ENCODE data around the gene STAC3. TPM values are rescaled to one million over a fixed set of nuclear protein-coding genes. Genes with fewer than 3 reads are reported as not detected.
A peak's percentile ranks its signal among the peaks of the same experiment; 100 is the strongest.

STAC3 gene
- total RNA-seq, 6 experiments from 2014 or later: 0.21 to 1.1 (median 0.58) TPM

DNA sequence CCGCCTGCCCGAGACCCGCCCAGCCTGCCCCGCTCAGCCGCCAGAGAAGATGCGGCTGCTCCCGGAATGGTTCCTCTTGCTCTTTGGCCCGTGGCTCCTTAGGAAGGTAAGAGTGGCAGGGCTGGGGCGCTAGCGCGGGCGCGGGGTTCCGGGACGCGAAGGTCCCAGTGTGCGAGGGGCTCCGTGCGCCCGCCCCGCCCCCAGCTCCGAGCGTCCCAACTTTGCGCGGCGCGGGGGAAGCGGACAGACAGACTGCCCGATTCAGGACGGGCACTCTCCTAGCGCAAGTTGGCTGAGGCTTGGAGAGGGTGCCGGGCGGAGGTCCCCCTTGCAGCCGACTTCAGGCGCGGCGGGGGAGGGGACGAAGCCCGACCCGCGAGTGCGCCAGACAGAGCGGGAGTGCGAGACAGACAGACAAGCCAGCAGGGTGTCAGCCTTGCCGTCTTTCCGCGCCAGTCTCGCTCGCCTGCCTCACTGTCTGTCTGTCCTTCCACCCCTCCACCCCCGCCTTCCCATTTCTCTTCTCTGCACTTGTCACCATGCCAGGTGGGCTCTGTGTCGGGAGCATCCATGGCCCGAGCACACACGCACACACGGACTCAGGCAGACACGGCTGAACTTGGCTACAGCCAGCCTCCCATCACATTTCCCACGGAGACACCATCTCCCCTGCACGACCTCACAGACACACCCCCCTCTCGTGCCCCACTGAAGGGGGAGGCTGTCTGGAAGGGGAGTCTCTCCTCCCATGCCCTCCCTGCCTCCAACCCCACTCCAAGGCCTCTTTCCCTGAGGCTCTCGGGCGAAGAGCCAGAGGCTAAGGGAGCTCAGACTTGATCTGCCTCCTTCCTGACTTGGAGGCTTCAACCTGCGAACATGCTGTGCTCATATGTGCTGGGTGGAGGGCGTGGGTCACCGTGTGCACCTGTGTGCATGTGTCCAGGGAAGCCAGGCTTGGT lies 33.8 kb downstream of the STAC3 start:
- Mint-ChIP-seq H3K9me3 (no peaks in the 10 kb centered on the region), H3K36me3 (ENCODE audit: low read depth) (0 out of 2 replicates have a peak, but pooled peaks cover 9% of the 10 kb centered on the region), H3K27ac (peak overlapping the region; percentile 16; the same call in 1 of the 2 replicates), H3K4me3 (peak overlapping the region; percentile 79), H3K4me1 (ENCODE audit: low read depth) (peaks cover 44% of the 10 kb centered on the region), H3K27me3 (ENCODE audit: insufficient read depth) (peaks cover 51% of the 10 kb centered on the region)
- TF ChIP-seq CTCF (IDR thresholded peaks at IDR 0.05): no peak
- DNase-seq: peak; percentile 24

DNA sequence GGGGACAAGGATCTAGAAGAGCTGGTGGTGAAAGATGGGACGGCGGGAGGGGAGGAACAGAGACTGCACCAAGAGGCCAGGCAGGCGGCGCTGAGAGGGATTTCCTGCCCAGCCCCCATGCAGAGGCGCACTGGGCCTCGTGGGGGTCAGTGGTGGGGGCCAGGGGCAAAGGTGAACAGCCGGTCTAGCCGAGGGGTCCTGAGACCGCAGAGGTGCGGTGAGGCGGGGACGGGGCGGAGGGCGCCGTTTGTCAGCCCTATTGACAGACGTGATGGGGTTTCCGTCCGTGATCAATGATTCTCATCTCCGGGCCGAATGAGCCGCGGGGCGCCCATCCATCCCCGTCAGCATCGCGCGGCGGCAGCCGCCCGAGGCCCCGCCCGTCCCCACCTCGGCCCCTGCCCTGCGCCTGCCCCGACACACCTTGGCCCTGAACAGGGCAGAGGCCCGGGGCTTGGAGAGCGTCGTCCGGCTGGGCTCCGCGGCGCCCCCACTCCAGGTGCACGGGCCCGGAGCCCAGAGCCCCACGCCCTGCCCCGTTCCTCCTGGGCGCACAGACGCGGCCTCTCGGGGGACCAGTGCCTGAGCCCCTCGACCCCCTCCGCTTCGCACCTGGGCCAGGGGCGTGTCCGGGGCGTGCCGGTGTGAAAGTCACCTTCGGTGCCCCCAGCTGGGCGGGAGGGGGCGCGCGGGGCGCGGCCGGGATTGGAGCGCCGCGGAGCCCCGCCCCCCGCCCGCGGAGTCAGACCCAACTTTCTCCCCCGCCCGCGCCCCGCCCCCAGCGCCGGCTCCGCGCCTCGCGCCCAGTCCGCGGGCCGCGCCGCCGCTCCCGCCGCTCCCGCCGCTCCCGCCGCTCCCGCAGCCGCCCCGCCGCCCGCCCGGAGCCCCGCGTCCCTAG lies 34.7 kb downstream of the STAC3 start, which contains the start of gene NXPH4:
TSS of gene NXPH4 (plus strand) at position 781 of the 898 bp plus-strand sequence. CDS start 176 bp downstream, outside the sequence.
- Mint-ChIP-seq H3K27ac (peak within 1 kb of the TSS; percentile 39), H3K4me3 (peak within 1 kb of the TSS; percentile 79), H3K9me3 (no peaks in the 10 kb centered on the region), H3K4me1 (ENCODE audit: low read depth) (peaks cover 44% of the 10 kb centered on the region), H3K36me3 (ENCODE audit: low read depth) (0 out of 2 replicates have a peak, but pooled peaks cover 9% of the 10 kb centered on the region), H3K27me3 (ENCODE audit: insufficient read depth) (peaks cover 45% of the 10 kb centered on the region)
- DNase-seq: no peak
- TF ChIP-seq CTCF (IDR thresholded peaks at IDR 0.05): no peak

DNA sequence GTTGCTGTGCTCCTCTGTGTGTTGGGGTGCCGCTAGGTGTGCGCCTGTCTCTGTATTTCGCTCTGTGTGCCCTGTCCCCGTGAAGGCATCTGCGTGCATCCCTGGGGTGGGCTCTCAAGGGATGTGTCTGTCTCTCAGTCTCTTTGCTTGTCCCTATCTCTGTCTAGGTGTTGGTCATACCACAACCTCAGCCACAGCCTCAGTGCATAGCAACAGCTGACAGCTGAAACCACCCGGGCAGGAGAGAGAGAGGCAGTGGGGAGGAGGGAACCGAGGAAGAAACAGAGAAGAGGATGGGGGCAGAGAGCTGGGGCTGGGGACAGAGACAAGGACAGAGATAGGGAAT lies 35.3 kb downstream of the STAC3 start:
- Mint-ChIP-seq H3K36me3 (ENCODE audit: low read depth) (0 out of 2 replicates have a peak, but pooled peaks cover 9% of the 10 kb centered on the region), H3K4me3 (peak overlapping the region; percentile 68), H3K4me1 (ENCODE audit: low read depth) (peaks cover 44% of the 10 kb centered on the region), H3K27ac (peak overlapping the region; percentile 39), H3K27me3 (ENCODE audit: insufficient read depth) (peaks cover 39% of the 10 kb centered on the region), H3K9me3 (no peaks in the 10 kb centered on the region)
- no peak for TF ChIP-seq CTCF (IDR thresholded peaks at IDR 0.05)
- peak; percentile 17 for DNase-seq

DNA sequence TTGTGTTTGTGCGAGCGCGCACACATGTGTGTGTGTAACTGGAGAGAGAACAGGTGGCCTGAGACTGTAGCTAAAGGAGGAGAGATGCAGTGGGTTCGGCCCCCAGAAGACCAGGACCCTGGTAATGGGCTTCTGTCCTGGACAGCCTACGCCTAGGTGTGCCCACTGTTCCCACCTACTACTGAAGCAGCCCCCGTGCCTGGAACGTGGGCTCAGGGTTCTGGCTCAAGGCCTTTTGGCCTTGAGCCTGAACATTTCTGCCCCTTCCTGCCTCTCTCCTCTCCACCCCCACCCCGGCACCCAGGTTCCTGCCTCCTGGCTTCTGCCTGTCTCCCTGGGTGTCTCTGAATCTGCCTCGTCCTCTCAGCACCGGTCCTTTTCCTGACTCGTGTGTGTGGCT lies 35.9 kb downstream of the STAC3 start:
- DNase-seq: no peak
- Mint-ChIP-seq H3K27ac (0 out of 2 replicates have a peak overlapping the region, but pooled peaks have one; percentile 39), H3K4me1 (ENCODE audit: low read depth) (peaks cover 44% of the 10 kb centered on the region), H3K27me3 (ENCODE audit: insufficient read depth) (peaks cover 37% of the 10 kb centered on the region), H3K4me3 (peak overlapping the region; percentile 68; the same call in 1 of the 2 replicates), H3K36me3 (ENCODE audit: low read depth) (0 out of 2 replicates have a peak, but pooled peaks cover 9% of the 10 kb centered on the region), H3K9me3 (no peaks in the 10 kb centered on the region)
- TF ChIP-seq CTCF (IDR thresholded peaks at IDR 0.05): no peak

DNA sequence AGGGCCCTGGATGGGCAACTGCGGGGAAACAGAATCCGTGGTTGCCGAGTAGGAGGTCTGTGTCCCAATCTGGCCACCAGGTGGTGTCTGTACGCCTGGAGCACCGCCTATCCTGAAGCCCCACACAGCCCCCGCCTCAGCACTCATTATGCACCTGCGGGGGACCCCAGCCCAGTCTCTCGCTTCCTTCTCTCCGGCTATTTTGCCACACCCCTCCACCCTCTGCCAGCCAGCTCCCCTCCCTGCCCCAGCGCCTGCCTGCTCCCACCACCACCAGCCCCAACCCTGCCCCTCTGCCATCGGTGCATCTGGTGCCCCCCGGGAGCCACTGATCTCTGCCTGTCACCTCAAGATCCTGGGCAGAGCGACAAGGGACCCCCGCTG lies 36.6 kb downstream of the STAC3 start:
- no peak overlapping the region; the same call in 1 of the 2 replicates for H3K4me3 Mint-ChIP-seq
- TF ChIP-seq CTCF (IDR thresholded peaks at IDR 0.05): peak; percentile 83
- peaks cover 44% of the 10 kb centered on the region for H3K4me1 Mint-ChIP-seq (ENCODE audit: low read depth)
- H3K36me3 Mint-ChIP-seq (ENCODE audit: low read depth): peaks cover 13% of the 10 kb centered on the region; the same call in 1 of the 2 replicates
- DNase-seq: peak; percentile 23
- peak overlapping the region; percentile 56; the same call in 1 of the 2 replicates for H3K27ac Mint-ChIP-seq
- no peaks in the 10 kb centered on the region for H3K9me3 Mint-ChIP-seq
- H3K27me3 Mint-ChIP-seq (ENCODE audit: insufficient read depth): peaks cover 41% of the 10 kb centered on the region

Data from HFFc6 (cell line).